ENCODE data around the gene SMTN.

The SMTN gene

DNA sequence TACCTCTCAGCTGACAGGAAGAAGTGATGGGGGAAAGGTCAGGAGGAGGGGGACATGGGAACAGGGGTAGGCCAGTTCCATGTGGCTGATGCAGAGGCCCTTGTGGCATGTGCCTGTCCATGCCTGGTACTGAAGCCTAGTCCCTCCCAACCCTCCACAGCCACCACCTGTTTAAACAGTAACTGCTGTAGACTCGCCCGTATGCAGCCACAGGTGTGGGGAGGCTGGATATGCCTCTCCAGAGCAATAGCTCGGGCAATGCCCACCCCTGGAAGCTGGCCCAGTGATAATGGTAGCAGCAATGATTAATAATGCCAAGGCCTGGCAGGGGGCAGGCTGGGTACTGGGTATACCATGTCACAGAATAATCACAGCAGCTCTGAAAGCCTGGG lies 2.3 kb downstream of the SMTN start:
- peak overlapping the region; percentile 92 for H3K4me3 ChIP-seq (ENCODE audit: control insufficient read depth, low read depth, low read length)

DNA sequence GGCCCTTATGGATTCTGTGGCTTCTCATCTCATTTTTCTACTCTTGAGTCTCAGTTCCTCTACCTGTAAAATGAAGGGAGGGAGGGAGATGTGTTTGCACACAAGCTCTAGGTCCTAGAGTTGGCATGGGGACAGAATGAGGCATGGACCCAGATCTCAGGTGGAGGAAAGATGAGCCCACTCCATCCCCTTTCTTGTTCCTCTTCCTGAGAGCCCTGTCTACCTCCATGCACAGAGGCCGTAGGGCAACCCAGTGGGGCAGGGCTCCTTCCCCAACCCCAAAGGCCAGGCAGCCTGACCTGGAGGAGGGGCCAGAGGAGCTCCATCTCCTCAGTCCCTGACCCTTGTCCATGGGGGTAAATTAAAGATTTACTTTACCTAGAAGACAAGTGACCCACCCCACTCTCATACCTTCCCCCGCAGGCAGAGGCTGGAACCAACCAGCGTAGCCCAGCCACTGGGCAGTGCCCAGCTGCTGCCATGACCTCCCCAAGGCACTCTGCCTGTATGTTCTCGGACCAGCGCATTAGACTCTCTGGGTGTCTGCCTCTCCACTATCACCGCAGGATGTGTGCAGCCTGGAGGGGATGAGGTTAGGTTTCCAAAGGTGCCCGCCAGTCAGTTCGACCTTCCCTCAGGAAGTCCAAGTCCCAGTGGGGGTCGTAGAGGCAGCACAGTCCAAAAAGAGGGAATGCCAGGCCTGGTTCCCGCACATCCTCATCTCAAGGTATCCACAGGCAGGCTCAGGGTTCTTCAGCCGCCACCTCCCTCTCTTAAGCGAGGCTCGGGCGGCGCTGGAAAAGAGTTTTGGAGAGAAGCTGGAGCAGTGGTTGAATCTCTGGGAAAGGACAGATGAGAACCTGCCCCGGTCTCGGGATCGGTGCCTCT lies 3.0 kb downstream of the SMTN start:
- no peak for DNase-seq (ENCODE audit: low read depth)
- TF ChIP-seq, protein P1, sequence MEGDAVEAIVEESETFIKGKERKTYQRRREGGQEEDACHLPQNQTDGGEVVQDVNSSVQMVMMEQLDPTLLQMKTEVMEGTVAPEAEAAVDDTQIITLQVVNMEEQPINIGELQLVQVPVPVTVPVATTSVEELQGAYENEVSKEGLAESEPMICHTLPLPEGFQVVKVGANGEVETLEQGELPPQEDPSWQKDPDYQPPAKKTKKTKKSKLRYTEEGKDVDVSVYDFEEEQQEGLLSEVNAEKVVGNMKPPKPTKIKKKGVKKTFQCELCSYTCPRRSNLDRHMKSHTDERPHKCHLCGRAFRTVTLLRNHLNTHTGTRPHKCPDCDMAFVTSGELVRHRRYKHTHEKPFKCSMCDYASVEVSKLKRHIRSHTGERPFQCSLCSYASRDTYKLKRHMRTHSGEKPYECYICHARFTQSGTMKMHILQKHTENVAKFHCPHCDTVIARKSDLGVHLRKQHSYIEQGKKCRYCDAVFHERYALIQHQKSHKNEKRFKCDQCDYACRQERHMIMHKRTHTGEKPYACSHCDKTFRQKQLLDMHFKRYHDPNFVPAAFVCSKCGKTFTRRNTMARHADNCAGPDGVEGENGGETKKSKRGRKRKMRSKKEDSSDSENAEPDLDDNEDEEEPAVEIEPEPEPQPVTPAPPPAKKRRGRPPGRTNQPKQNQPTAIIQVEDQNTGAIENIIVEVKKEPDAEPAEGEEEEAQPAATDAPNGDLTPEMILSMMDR (conservative IDR thresholded peaks at IDR 0.05; ENCODE audit: control insufficient read depth, insufficient read depth, low read depth, low read length): no peak
- H3K4me3 ChIP-seq (ENCODE audit: control insufficient read depth, low read depth, low read length): peak overlapping the region; percentile 92

More for the DNA sequence above, 2.3 kb downstream of the SMTN start:
- no peak for DNase-seq (ENCODE audit: low read depth)
- TF ChIP-seq, protein P1 (conservative IDR thresholded peaks at IDR 0.05; ENCODE audit: control insufficient read depth, insufficient read depth, low read depth, low read length): no peak

DNA sequence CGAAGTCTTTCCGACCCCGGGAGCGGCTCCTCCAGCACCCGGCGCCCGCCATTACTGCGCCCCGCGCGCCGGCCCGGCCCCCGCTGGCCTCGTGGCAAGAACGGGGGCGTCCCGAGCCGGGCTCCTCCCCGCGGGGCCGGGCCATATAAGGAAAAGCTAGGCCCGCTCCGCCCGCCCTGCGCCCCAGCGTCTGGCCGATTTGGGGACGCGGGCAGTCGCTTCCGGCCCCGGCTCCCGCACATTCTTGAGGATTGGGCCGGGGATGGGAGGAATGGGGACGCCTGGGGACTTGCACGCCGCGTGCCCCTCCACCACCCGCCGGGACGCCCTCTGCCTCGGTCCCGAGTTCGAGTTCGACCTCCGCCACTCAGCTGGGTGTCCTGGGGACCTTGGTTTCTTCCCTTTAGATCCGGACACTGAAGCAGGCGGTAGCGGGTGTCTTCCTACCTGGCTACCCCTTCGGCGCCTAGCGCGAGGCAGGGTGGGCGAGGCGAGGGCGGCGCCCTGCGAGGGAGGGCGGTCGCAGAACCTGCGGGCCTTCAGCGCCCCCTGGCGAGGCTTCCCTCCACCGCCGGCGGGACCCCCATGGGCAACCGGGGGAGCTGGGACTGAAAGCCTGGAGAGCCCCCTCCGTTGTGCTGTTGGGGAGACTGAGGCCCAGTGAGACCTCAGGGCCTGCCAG lies 3.8 kb downstream of the SMTN start:
- peak overlapping the region; percentile 92 for H3K4me3 ChIP-seq (ENCODE audit: control insufficient read depth, low read depth, low read length)
- TF ChIP-seq, protein P1 (conservative IDR thresholded peaks at IDR 0.05; ENCODE audit: control insufficient read depth, insufficient read depth, low read depth, low read length): peak; percentile 56
- DNase-seq (ENCODE audit: low read depth): peak; percentile 66

- TF ChIP-seq, protein P1 (conservative IDR thresholded peaks at IDR 0.05; ENCODE audit: control insufficient read depth, insufficient read depth, low read depth, low read length): no peak
- H3K4me3 ChIP-seq (ENCODE audit: control insufficient read depth, low read depth, low read length): peak overlapping the region; percentile 92
- DNase-seq (ENCODE audit: low read depth): no peak
Measured at GRCh38 chr22:31085493-31085824, 4.3 kb downstream of the SMTN start.

DNA sequence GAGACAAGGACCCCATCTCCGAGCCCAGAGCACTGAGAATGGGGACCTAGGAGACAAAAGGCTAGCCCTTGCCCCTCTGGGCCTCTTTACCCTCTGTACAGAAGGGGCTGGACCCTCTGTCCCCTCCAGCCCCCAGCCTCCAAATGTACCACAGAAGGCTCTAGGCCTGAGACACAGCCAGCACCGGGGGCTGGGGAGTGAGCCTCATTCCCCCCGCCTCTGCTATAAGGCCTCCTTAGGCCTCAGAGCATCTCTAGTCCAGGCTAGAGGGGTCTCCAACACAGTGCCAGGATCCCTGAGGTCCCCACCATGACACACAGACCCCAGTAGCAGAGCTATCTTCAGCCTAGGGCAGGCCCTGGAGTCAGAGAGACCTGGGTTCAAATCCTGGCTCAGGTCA lies 4.8 kb downstream of the SMTN start:
- no peak for DNase-seq (ENCODE audit: low read depth)
- TF ChIP-seq, protein P1 (conservative IDR thresholded peaks at IDR 0.05; ENCODE audit: control insufficient read depth, insufficient read depth, low read depth, low read length): no peak
- H3K4me3 ChIP-seq (ENCODE audit: control insufficient read depth, low read depth, low read length): no peak overlapping the region

- TF ChIP-seq, protein P1 (conservative IDR thresholded peaks at IDR 0.05; ENCODE audit: control insufficient read depth, insufficient read depth, low read depth, low read length): no peak
- DNase-seq (ENCODE audit: low read depth): no peak
- H3K4me3 ChIP-seq (ENCODE audit: control insufficient read depth, low read depth, low read length): no peak overlapping the region
Measured at GRCh38 chr22:31086703-31087330, 5.7 kb downstream of the SMTN start.

All from fibroblast of mammary gland (primary cell).